GM19328 (cell line): ENCODE measurements around the gene PFKFB2.
"Not testable (repeated sequence)": the region's sequence is repeated elsewhere in the genome, so short reads cannot be mapped to it uniquely, and the experiment has no call there.

Experiments used
- ATAC-seq: cut with Tn5 transposase; IDR thresholded peaks from one replicate; pipeline ENCODE4 v1.9.1; 2021; ENCODE audit warnings: mild to moderate bottlenecking, moderate library complexity; ENCODE audit not compliant: unreplicated experiment

PFKFB2 gene

DNA sequence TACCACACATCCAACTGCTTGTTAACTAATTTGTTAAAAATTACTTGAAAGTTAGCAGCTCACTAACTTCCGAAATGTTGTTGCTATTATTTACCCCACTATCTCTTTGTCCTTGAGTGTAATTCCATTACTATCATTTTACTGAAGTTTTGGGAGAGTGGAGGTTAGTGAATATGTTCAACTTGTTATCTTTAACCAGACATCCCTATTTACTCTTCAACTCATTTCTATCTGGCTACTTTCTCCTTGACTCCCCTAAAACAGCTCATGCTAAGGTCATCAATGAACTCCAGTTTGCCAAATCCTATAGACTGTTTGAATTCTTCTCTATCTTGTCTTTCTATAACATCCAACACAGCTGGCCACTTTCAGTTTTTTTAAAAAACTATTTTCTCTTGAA is 16.2 kb upstream of the PFKFB2 start:
- ATAC-seq: no peak

DNA sequence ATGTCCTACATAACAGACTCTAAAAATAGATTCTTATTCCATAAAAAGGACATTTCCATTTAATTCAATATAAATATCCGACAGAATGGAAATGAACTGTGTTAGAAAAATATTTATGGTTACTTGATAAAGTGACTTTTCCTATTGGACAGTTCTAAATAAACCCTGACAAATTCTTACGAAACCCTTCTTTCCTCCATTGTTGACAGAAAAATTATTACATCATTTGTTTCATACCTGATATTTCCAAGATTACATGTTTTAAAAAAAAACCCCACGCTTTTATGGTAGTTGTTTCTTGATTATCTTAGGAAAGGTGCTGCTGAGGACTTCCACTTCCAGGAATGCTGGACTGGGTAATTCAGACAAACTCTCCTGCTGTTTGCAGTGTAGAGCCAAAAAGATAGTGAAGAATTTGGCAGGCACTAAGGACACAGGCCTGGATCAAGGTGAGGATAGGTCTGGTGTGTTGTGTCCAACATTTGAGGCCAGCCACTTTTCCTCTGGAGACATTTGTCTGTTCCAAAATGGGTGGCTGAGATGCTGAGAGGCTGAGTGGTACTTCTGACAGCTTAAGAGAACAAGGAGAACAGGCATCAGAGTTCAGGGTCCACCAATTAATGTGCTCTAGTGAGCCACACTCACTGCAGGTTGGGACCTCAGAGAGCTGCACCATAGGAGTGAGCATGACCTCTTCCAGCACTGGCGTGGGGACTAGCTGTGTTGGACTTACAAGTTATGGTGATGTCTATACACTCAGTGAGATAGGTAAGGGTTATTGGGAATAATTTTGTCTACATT is 13.5 kb upstream of the PFKFB2 start:
- ATAC-seq: no peak

DNA sequence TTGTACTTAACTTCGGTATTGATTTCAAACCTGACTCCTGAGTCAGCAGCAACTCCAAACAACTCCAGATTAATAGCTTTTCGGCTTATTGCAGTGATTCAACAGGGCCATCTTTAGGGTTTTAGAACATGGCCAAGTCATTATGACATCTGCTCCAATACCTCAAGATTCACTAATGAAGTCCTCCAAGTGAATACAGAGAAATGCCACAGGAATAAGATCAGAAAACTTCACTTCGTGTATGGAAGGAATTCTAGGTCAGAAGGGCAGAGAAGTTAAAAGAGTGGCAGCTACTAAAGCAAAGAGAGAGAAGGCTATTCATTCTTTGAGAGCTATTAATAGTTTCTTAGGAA is 12.9 kb upstream of the PFKFB2 start:
- no peak for ATAC-seq

DNA sequence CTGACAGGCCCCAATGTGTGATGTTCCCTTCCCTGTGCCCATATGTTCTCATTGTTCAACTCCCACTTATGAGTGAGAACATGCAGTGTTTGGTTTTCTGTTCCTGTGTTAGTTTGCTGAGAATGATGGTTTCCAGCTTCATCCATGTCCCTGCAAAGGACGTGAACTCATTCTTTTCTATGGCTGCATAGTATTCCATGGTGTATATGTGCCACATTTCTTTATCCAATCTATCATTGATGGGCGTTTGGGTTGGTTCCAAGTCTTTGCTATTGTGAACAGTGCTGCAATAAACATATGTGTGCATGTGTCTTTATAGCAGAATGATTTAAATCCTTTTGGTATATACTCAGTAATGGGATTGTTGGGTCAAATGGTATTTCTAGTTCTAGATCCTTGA is 11.7 kb upstream of the PFKFB2 start:
- ATAC-seq: not testable (repeated sequence)

DNA sequence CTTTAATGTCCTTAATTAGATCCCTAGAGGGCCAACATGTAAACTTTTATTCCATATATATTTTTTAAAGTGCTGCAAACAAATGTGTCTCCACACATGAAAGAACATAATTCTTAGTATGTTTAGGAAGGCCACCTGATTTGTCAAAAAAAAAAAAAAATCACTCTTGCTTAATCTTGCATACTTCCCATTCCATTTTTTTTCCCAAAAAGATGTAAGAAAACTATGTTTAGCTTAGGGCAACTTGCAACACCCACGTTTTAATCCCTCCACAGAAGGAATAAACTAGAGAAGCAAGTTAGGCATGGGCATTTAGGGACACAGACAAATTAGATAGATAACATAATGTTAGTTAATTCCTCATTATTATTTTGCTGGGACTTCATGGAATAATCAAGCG is 7.6 kb upstream of the PFKFB2 start:
- ATAC-seq: no peak

DNA sequence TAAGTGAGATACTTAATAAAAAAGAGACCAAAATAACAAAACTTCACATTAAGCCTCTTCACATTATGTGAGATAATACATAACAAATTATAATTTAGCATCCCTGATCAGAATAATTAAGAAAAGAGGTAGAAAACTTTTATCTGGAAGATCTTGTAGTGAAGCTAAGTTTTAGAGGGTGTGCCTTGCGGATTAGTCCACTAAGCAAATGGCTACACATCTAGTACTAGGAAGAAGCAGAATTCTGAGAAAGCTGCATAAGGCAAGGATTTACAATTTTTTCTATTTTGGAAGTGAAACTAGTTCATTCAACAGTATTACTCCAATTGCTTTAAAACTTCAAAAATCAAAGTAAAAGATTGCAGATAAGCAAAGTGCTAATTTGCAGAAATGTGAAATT is 5.6 kb upstream of the PFKFB2 start:
- no peak for ATAC-seq

DNA sequence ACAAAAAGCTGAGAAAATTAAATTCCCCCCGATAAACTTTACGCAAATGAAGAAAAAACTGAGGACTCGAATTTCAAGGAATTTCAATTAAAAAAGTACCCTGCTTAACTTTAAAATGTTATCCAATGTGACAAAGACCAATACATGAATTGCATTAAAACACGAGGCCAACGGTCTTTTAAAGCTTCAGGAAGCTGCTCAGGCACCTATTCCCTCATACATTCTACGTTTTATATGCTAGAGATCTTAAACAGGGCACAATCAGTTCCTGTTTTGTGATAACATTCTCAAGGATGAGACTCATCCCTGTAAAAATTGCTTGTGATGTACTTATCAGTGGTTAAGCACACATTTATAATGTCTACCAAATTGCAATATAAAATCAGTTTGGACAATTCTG is 5.0 kb upstream of the PFKFB2 start:
- ATAC-seq: no peak

DNA sequence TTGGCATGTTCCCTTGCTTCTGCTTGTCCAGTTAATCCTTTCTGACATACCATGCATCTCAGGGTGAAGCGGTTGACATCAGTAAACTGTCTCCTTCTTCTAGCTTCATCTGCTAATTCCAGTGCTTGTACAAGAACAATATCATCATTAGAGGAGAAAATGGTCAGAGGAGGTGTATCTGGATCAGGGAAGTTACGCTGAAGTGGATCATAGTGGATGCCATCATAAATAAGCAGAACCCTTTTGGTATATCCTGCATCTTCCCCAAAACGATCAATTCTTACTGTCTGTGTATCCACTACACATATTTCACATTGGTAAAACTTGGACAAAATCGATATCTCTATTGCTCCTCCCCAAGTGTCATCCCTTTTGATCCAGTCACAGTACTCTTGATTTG is 4.0 kb upstream of the PFKFB2 start:
- no peak for ATAC-seq

DNA sequence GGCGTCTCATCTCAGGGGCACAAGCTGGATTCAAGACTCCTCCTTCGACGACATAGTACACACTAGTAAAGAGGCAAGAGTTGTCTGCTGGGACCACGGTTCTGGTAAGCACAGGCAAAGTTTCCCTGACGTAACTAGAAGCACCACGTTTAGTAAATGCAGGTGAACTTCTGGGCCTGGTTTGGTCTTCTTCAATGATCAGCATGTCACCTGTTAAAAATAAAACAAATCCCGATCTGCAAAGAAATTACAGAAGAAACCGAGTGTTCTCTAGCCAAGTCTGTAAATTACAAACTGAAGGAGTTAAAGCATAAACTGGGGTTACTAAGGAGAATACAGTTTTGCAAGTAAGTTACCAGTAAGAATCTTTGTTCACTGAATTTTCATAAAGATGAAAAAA is 3.6 kb upstream of the PFKFB2 start:
- no peak for ATAC-seq

DNA sequence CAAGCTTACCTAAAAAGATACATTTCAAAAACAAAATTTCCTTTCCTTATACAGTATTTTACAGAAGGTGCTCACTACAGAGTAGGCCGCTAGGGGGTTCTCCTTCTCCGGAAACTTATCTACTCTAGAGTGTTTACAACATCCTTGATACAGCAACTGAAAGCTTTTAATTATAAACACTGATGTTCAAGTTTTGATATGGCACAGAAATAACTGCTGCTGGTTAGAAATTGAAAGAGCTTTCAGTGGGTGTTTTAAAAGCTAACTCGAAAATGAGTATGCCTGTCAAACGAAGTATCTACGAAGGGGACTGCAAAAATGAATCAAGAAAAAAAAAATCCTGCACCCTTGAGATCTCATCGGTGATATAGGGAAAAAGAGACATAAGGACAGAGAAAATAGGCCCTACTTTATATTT is 3.1 kb upstream of the PFKFB2 start:
- ATAC-seq: no peak

DNA sequence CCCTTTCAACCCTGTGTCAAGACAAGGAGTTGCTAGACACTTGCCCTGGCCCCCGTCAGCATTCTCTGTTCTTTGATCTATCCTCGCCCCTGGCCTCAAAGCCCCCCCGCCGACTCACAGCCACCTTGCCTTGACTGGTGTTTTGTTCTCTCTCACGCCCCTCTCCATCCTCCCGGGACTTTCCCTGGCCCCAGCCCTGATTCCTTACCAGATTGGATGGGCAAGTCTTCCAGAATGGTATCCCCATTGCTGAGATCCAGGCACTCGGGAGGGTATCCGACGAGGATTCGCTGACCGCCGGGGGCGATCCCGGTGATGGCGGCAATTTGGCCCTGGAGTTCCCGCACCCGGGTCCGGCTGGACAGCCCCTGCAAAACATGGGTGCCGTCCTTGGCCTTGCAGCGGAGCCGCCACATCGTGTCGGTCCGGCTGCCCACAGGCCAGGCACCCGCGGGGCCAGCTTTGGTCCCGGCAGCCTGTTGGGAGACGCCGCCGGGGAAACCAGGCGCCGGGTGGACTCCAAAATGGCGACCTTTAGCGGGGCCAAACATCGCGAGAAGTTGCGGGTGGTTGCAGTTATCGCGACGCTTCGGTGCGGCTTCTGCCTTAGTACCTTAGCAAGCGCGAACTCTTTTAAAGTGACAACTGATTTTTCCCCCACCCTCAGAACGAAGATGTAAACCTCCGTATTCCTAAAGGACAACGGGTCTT is 2.4 kb upstream of the PFKFB2 start:
- ATAC-seq: peak; percentile 32

DNA sequence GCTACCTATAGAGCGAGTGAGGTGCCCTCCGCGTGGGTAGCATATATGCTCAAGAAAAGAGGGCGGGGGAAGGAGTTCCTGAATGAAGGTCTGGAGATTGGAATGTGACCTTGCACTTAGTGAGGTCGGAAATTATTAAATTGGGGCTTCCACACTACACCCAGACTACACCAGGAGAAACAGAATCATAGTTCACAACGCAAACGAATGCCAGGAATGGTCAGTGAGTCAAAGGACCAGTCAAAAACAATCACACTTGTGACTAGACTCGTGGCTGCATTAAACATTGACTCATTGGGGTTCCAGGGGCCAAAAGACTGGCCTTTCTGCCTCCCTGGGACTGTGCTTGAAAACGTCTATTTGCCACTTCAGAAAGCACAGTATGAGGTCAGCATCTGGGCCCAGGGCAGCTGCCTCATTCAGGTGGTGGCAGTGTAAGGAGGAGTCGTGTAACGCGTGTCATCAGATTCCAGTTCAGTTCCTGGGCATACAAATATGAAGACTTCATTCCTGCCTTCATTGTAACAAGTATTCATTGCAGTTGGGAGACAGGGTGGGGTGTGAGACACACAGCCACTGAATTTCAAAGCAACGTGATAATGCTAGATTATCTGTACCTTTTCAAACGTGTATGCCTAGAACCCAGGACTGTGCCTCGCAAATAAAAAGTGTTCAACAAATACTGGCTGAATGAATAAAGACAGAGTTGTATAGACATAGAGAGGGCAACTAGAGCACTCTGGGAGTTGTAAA is 1.7 kb upstream of the PFKFB2 start, which contains the start of gene YOD1:
Gene YOD1, minus strand, starts transcription at position 18 of the 753 bp plus-strand sequence. CDS start 178 bp downstream, outside the sequence.
- no peak for ATAC-seq

DNA sequence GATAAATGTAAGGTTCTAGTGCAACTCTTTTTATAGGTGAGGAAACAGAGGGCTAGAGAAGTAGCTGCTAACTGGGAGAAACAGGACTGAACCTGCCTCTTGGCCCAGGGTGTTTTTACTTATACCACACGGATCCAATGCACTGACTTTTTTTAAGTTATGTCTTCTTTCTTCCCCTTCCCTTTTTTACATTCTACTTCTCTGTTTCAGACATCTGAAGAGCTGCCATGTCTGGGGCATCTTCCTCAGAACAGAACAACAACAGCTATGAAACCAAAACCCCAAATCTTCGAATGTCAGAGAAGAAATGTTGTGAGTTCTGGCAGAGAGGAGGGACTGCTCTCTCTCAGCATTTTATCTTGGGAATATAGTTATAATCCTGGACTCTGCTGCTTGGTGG is 1.4 kb downstream of the PFKFB2 start:
- no peak for ATAC-seq

DNA sequence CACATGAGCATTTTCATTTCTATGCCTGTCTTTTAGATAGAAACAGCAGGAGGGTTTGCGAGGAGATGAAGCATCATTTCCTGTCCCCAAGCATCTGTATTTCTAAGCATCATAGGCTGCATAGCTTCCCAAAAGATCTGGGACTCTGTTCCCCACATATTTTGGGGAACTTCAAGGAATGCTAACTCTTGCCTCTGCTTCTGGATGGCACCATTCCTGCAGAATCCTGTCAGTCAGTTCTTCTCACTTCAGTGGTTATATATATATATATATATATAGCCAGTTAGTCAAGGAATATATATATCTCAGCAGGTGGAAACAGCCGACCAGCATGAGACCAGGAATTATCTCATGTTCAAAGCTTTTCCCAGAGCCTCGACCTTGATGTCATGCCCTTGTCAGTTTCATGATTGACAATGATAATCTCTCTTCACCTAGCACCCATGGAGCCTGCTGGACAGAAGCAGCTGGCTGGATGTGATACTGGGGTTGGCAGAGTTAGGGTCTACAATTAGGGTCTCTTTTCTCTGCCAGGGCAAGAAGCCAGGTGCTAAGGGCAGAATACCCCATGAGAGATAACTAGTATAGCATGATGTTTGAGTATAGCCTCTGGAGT is 2.4 kb downstream of the PFKFB2 start:
- no peak for ATAC-seq

DNA sequence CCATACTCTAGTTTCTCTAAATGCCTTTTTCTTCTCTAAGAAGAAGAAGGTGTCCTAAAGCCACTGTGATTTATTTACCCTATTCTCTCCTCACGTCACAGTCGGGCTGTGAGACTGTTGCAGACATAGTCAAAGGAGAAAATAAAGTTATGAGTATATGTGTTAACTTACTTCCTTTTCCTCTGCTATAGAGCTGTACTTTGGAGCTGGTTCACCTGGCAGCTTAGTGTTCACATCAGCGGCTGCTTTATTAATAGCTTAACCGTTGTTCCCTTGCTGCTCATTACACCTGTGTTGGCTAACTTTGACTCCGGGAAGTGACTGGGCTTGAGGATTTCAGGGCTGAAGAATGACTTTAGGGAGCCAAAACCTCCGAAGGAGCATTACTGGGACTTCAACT is 3.6 kb downstream of the PFKFB2 start:
- no peak for ATAC-seq

DNA sequence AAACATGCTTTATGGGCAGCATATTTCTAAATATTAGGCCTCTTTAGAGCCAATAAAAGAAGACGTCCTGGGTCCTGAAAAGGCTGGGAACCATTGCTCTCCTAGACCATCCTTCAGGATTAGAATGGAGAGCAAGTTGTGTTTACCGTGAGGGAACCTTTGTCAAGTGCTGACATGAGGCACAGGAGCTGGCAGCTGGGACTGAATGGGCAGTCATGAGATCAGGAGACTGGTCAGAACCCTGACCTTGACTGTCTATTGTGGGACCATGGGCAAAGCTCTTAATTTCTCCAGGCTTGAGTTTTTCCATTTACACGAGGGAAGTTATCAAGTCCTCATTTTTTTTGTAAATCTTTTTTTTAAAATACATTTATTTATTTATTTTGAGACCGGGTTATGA is 5.2 kb downstream of the PFKFB2 start:
- ATAC-seq: no peak

DNA sequence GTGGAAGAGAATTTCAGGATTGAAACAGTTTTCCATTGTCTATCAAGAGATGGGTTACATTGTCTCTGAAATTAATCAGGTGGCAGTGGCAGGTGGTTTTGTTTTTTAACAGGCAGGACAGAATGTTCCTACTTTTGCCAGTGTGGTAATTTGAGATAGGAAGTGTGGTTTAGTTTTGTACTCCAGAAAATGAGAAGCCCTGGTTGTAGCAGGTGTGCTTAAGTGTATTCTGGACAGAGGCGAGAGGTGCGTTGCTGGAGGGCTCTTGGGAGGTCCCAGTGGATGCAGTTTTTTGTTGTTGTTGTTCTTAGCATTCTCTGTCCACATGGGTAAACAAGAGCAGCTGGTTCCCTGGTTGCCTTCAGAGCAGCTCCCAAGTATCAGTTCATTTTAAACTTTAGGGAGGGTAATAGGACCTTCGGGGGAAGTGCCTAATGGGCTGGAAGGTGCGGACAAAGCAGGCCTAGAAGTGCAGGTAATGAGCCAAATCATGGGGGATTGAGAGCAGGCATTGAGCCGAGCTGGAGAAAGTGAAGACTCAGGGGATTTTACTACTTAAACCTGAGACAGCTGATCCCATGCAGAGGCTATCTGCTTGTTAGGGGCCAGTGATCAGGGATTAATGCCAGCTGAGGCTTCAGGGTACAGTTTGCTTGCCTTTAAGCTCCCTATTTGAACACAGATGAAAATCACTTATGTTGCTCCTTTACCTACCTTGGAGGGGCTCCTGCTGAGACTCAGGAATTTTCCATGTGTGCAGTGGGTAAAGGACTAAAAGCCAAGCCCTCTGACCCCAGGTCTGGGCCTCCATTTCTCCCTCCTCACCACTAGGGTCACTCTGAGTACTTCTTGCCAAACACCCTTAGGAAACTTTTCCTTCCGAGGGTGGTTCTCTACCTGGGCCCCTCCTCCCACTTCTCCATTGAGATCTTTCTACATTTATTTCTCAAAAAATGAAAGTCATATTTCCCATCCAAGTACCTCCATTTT is 6.1 kb downstream of the PFKFB2 start:
- ATAC-seq: no peak

DNA sequence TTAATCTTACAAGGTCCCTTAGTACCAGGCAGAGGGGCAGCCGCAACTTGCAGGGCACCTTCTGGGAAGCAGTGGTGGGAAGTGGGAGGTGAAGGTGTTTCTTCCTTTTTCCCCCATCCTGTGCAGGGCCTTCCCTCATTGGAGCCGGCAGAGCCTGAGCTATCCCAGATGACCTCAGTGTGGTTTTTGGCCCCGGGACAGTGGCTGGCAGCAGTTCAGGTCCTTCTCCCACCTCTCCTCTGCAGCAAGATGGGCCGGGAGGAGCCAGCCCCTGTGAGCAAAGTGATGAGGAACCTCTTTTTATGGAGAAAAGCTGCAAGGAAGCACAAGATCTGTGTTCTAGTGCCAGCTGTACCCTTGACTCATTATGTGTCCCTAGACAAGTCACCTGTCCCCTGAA is 6.8 kb downstream of the PFKFB2 start:
- ATAC-seq: no peak

DNA sequence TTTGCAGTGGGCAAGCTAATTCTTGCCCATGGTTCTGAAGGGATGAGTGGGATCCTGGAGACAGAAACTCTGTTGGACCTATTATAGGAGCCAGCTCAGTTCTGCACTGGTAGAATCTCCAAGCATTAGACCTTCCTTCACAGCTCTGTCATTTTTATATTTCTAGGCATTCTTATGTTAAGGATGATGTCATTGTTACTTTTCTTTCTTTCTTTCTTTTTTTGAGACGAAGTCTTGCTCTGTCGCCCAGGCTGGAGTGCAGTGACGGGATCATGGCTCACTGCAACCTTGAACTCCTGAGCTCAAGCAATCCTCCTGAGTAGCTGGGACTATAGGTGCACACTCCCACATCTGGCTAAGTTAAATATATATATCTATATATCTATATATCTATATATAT is 7.5 kb downstream of the PFKFB2 start:
- ATAC-seq: no peak

DNA sequence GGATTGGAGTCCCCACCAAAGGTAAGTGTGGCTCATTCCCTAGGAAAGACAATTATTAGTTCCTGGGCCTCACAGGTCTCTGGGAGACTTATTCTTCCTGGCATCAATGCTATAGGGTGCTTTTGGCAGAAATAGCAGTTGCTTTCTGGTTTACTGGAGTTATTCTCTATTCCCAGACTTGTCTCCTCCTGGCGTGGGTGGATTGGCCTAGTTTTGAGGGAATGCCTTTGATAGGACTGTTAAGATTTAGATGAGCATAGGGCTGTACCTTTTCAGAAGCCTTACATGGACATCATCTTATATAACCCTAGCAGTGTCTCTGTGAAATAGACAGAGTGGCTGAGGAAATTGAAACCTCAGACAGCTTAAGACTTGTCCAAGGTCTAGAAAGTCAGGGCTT is 9.0 kb downstream of the PFKFB2 start:
- no peak for ATAC-seq
